Progenitor cell of endocrine pancreas (in vitro differentiated cells): ENCODE data around the gene DBN1. TPM values are rescaled to one million over a fixed set of nuclear protein-coding genes. Genes with fewer than 3 reads are reported as not detected.

Source experiments
- DNase-seq: peaks from one replicate; pipeline ENCODE4 v3.0.0; 2021; ENCODE audit warnings: low spot score; ENCODE audit not compliant: unreplicated experiment
- H3K27ac Mint-ChIP-seq: 2 replicates; pipeline ENCODE4 v1.8.0; 2021; ENCODE audit warnings: mild to moderate bottlenecking, moderate library complexity, mixed read lengths
- H3K27me3 Mint-ChIP-seq: 2 replicates; pipeline ENCODE4 v1.8.0; 2021; ENCODE audit warnings: mixed read lengths
- H3K36me3 Mint-ChIP-seq: 2 replicates; pipeline ENCODE4 v1.8.0; 2022; ENCODE audit warnings: mixed read lengths; ENCODE audit not compliant: insufficient read depth
- H3K4me1 Mint-ChIP-seq: 2 replicates; pipeline ENCODE4 v1.8.0; 2021; ENCODE audit warnings: low read depth, mixed read lengths
- H3K4me3 Mint-ChIP-seq: 2 replicates; pipeline ENCODE4 v1.8.0; 2021; ENCODE audit warnings: low read depth, mild to moderate bottlenecking, moderate library complexity, mixed read lengths
- H3K9me3 Mint-ChIP-seq: 2 replicates; pipeline ENCODE4 v1.8.0; 2021; ENCODE audit warnings: low read depth, mixed read lengths
- total RNA-seq: library from RNA; stranded (reverse); gene quantifications from 2 replicates; pipeline ENCODE4 v1.2.1, GENCODE V29; 2021
- TF ChIP-seq, protein P1 (sequence below): fragments of 200-600 bp; sonication (generic); IDR thresholded peaks from one replicate; pipeline ENCODE4 v1.5.0; 2021; ENCODE audit warnings: antibody characterized with exemption, mild to moderate bottlenecking; ENCODE audit not compliant: unreplicated experiment

The DBN1 gene
- total RNA-seq, 1 donor from 2014 or later: 396 TPM

DNA sequence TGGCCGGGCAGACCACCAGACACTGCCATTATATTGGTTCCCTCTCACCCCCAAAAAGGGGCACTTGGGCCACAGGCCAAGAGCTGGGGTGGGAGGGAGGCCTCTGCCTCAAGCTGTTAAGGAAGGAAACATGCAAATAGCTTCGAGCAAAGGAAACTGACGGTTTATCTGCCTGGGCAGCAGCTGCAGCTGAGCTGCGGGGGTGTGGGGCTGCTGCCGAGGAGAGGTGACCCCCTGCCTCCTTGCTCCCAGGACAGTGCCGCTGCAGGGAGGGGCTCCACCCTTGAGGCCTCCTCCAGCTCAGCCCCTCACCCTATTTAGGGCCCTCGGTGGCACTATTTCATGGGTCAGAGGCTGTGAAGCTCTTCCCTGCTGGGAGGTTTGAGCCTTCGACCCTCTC is 35.4 kb upstream of the DBN1 start:
- no peaks in the 10 kb centered on the region for H3K27me3 Mint-ChIP-seq
- TF ChIP-seq, protein P1, sequence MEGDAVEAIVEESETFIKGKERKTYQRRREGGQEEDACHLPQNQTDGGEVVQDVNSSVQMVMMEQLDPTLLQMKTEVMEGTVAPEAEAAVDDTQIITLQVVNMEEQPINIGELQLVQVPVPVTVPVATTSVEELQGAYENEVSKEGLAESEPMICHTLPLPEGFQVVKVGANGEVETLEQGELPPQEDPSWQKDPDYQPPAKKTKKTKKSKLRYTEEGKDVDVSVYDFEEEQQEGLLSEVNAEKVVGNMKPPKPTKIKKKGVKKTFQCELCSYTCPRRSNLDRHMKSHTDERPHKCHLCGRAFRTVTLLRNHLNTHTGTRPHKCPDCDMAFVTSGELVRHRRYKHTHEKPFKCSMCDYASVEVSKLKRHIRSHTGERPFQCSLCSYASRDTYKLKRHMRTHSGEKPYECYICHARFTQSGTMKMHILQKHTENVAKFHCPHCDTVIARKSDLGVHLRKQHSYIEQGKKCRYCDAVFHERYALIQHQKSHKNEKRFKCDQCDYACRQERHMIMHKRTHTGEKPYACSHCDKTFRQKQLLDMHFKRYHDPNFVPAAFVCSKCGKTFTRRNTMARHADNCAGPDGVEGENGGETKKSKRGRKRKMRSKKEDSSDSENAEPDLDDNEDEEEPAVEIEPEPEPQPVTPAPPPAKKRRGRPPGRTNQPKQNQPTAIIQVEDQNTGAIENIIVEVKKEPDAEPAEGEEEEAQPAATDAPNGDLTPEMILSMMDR: no peak
- H3K4me1 Mint-ChIP-seq: no peaks in the 10 kb centered on the region
- no peaks in the 10 kb centered on the region for H3K9me3 Mint-ChIP-seq
- peaks cover 17% of the 10 kb centered on the region for H3K36me3 Mint-ChIP-seq
- no peak for DNase-seq
- no peak overlapping the region for H3K27ac Mint-ChIP-seq
- H3K4me3 Mint-ChIP-seq: no peak overlapping the region

DNA sequence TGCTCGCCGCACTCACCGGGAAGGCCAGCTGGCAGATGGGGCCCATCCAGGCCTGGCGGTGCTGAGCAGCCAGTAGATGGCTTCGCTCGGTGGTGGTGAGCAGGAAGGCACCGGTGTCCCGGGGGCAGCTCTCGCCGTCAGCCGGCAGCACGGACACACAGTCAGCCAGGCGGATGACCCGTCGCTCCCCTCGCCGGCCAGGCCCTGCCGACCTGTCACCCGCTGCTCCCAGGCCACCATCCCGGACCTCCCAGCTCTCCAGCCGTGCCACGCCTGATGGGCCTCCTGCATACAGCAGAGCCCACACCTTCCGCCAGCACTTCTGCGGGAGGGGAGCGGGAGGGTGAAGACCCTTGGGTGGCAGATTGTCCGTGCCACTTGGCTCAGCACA is 34.8 kb upstream of the DBN1 start:
- DNase-seq: no peak
- H3K27me3 Mint-ChIP-seq: no peaks in the 10 kb centered on the region
- H3K9me3 Mint-ChIP-seq: no peaks in the 10 kb centered on the region
- TF ChIP-seq, protein P1: no peak
- H3K4me3 Mint-ChIP-seq: no peak overlapping the region
- H3K27ac Mint-ChIP-seq: no peak overlapping the region
- no peaks in the 10 kb centered on the region for H3K4me1 Mint-ChIP-seq
- H3K36me3 Mint-ChIP-seq: peaks cover 16% of the 10 kb centered on the region

DNA sequence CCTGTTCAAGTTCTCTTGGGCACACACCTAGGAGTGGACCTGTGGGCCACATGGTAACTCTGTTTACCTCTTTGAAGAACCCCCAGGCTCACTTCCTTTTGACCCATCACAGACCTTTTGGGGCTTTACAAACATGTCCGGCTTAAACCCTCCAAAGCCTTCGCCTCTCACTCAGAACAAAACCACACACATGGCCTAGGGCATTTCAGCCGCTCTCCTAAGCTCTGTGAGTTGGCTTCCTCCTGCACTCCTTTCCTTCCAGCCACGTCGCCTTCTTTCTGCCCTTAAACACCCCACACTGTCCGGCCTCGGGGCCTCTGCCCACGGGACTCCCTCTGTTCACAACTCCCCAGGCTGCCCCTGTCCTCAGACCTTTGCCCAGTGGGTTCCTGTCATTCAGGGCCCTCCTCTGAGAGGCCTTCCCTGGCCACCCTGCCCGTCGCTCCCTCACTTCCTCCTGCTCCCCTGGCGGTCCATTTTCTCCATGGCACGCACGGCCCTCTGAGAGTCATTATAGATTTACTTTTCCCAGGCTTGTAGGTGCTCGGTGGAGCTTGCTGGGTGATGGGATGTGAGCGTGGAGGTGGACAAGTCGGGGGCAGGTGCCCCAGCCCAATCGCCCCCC is 34.3 kb upstream of the DBN1 start:
- Mint-ChIP-seq H3K36me3 (peaks cover 12% of the 10 kb centered on the region), H3K27ac (peak overlapping the region; percentile 91), H3K27me3 (no peaks in the 10 kb centered on the region), H3K9me3 (no peaks in the 10 kb centered on the region), H3K4me1 (no peaks in the 10 kb centered on the region), H3K4me3 (no peak overlapping the region)
- TF ChIP-seq, protein P1: no peak
- DNase-seq: no peak

DNA sequence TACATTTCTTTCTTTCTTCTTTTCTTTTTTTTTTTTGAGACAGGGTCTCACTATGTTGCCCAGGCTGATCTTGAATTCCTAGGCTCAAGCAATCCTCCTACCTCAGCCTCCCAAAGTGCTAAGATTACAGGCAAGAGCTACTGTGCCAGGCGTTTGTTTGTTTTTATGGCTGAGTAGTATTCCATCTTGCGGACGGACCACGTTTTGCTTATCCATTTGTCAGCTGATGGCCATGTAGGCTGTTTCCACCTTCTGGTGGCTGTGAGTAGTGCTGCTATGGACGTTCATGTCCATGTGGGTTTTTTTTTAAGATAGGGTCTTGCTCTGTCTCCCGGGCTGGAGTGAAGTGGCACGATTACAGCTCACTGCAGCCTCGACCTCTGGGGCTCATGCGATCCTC is 33.7 kb upstream of the DBN1 start:
- no peaks in the 10 kb centered on the region for H3K4me1 Mint-ChIP-seq
- H3K36me3 Mint-ChIP-seq: peaks cover 12% of the 10 kb centered on the region
- no peak overlapping the region for H3K4me3 Mint-ChIP-seq
- TF ChIP-seq, protein P1: peak; percentile 32
- no peaks in the 10 kb centered on the region for H3K27me3 Mint-ChIP-seq
- H3K27ac Mint-ChIP-seq: no peak overlapping the region
- H3K9me3 Mint-ChIP-seq: no peaks in the 10 kb centered on the region
- no peak for DNase-seq

DNA sequence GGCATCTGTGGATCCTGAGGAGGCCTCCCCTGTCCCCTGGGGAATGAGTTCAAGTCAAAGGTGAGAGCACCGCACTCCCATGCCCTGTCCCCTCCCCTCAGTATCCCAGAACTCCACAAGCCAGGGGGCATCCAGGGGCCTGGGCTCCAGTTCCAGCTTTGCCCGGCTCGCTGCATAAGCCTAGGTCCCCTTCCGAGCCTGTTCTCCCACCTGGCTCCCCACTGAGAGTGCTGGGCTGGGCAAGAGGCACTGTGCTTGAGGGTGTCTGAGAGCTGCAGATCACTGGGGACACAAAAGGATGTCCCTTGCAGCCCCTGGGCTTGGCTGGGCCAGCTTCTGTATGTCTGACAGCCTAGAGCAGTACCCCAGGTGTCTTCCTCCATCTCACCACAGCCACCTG is 31.6 kb upstream of the DBN1 start:
- H3K9me3 Mint-ChIP-seq: no peaks in the 10 kb centered on the region
- no peak overlapping the region for H3K27ac Mint-ChIP-seq
- H3K27me3 Mint-ChIP-seq: peaks cover 5% of the 10 kb centered on the region
- H3K4me3 Mint-ChIP-seq: no peak overlapping the region
- peaks cover 2% of the 10 kb centered on the region for H3K4me1 Mint-ChIP-seq
- no peak for DNase-seq
- H3K36me3 Mint-ChIP-seq: peaks cover 8% of the 10 kb centered on the region
- TF ChIP-seq, protein P1: no peak
